HEK293 (cell line): ENCODE measurements around the gene TIMM21.

Experiments
- CTCF ChIP-seq: fragments of 450-650 bp; formaldehyde crosslinking; IDR thresholded peaks from 2 replicates; pipeline ENCODE4 v1.5.1; 2016; ENCODE audit warnings: missing biosample characterization, missing genetic modification characterization
- REST ChIP-seq: fragments of 450-650 bp; formaldehyde crosslinking; IDR thresholded peaks from 2 replicates; pipeline ENCODE4 v1.5.1; 2016; ENCODE audit warnings: missing biosample characterization, missing genetic modification characterization
- ZBTB6 ChIP-seq: fragments of 450-650 bp; formaldehyde crosslinking; IDR thresholded peaks from 2 replicates; pipeline ENCODE4 v1.5.1; 2017; ENCODE audit warnings: missing biosample characterization, missing genetic modification characterization
- ZNF138 ChIP-seq: fragments of 450-650 bp; formaldehyde crosslinking; IDR thresholded peaks from 2 replicates; pipeline ENCODE4 v1.5.1; 2016; ENCODE audit warnings: missing biosample characterization, missing genetic modification characterization, borderline replicate concordance
- ZNF175 ChIP-seq: fragments of 450-650 bp; formaldehyde crosslinking; IDR thresholded peaks from 2 replicates; pipeline ENCODE4 v1.5.1; 2016; ENCODE audit warnings: missing biosample characterization, missing genetic modification characterization
- ZNF239 ChIP-seq: fragments of 450-650 bp; formaldehyde crosslinking; IDR thresholded peaks from 2 replicates; pipeline ENCODE4 v1.5.1; 2016; ENCODE audit warnings: missing biosample characterization, missing genetic modification characterization
- ZNF24 ChIP-seq: fragments of 450-650 bp; formaldehyde crosslinking; IDR thresholded peaks from 2 replicates; pipeline ENCODE4 v1.5.1; 2016; ENCODE audit warnings: missing biosample characterization, missing genetic modification characterization
- ZNF660 ChIP-seq: fragments of 450-650 bp; IDR thresholded peaks from 2 replicates; pipeline ENCODE4 v1.5.1; 2018; ENCODE audit warnings: missing biosample characterization, mild to moderate bottlenecking, missing genetic modification characterization

GRCh38 chr18:74149878-74150277 is 1.6 kb downstream of the TIMM21 start:
- TF ChIP-seq CTCF (tag by site-specific recombination) (no peak), ZNF175 (tag by site-specific recombination) (no peak), ZNF24 (tag by site-specific recombination) (no peak), ZNF138 (no peak), ZNF660 (no peak), ZBTB6 (no peak), ZNF239 (tag by site-specific recombination) (no peak), REST (tag by site-specific recombination) (no peak)
